Mesodermal cell (in vitro differentiated cells): ENCODE results near the gene GBGT1. TPM values are rescaled to one million over a fixed set of nuclear protein-coding genes. Genes with fewer than 3 reads are reported as not detected.
"Not testable (repeated sequence)": the region's sequence is repeated elsewhere in the genome, so short reads cannot be mapped to it uniquely, and the experiment has no call there.

Source experiments
- H3K27ac ChIP-seq: 2 replicates; pipeline ENCODE4 v1.7.0; 2013; ENCODE audit warnings: mild to moderate bottlenecking, low read depth, low read length, moderate library complexity; ENCODE audit not compliant: severe bottlenecking
- H3K36me3 ChIP-seq: 2 replicates; pipeline ENCODE4 v1.7.1; 2013; ENCODE audit warnings: mild to moderate bottlenecking, low read length, moderate library complexity; ENCODE audit not compliant: control insufficient read depth, insufficient read depth
- H3K4me1 ChIP-seq: one replicate; pipeline ENCODE4 v1.7.1; 2013; ENCODE audit warnings: mild to moderate bottlenecking, low read length; ENCODE audit not compliant: insufficient read depth, control insufficient read depth, poor library complexity, severe bottlenecking
- H3K4me3 ChIP-seq: 2 replicates; pipeline ENCODE4 v1.7.0; 2013; ENCODE audit warnings: low read length, control low read depth, mild to moderate bottlenecking; ENCODE audit not compliant: insufficient read depth, poor library complexity, severe bottlenecking; ENCODE audit errors: extremely low read depth
- H3K9me3 ChIP-seq: 2 replicates; pipeline ENCODE4 v1.7.1; 2013; ENCODE audit warnings: mild to moderate bottlenecking, low read length, moderate library complexity; ENCODE audit not compliant: control insufficient read depth
- WGBS, 2 experiments: methylation state at CpG; one replicate each; pipeline ENCODE4 v1.1.5; 2013; ENCODE audit warnings: missing lambda C conversion rate in 2 of 2; ENCODE audit not compliant: insufficient coverage in 2 of 2; 5-methylcytosine and 5-hydroxymethylcytosine counted together
- polyA plus RNA-seq, 2 experiments: library from polyadenylated mRNA; stranded (reverse); fragments of 50-300 nt; gene quantifications; one replicate each; pipeline ENCODE4 v1.2.3, GENCODE V29; 2013

The GBGT1 gene
- polyA plus RNA-seq (2013, experiment 1 of 2), result 16.3 TPM
- polyA plus RNA-seq (2013, experiment 2 of 2), result 10.2 TPM

GRCh38 chr9:133163504-133164172, at the start of gene GBGT1:
Gene GBGT1 (minus strand): TSS chr9:133163914. CDS start chr9:133162412, 1,502 bp downstream.
- Histone ChIP-seq H3K4me1 (peaks cover 17% of the 10 kb centered on the region), H3K9me3 (no peaks in the 10 kb centered on the region), H3K27ac (no peak within 1 kb of the TSS), H3K36me3 (peaks cover 21% of the 10 kb centered on the region), H3K4me3 (peak within 1 kb of the TSS; percentile 62)
- WGBS, 2 experiments, result 4 to 6% methylated on average over 40 to 51 of the region's 56 CpGs

- Histone ChIP-seq H3K36me3 (no peaks in the 10 kb centered on the region), H3K9me3 (no peaks in the 10 kb centered on the region), H3K4me3 (no peak overlapping the region), H3K27ac (no peak overlapping the region), H3K4me1 (peaks cover 4% of the 10 kb centered on the region)
- WGBS, 2 experiments, result 88 to 90% methylated on average over 5 of the region's 7 CpGs
Measured at GRCh38 chr9:133210609-133211008, 46.9 kb upstream of the GBGT1 start.

- no peak overlapping the region for H3K4me3 ChIP-seq
- no peak overlapping the region for H3K27ac ChIP-seq
- no peaks in the 10 kb centered on the region for H3K36me3 ChIP-seq
- H3K4me1 ChIP-seq, result peaks cover 4% of the 10 kb centered on the region
- 80 to 83% methylated on average over 3 to 6 of the region's 7 CpGs for WGBS, 2 experiments
- no peaks in the 10 kb centered on the region for H3K9me3 ChIP-seq
Measured at GRCh38 chr9:133210202-133210532, 46.5 kb upstream of the GBGT1 start.

GRCh38 chr9:133209327-133210201, 45.9 kb upstream of the GBGT1 start:
- H3K9me3 ChIP-seq, H3K4me1 ChIP-seq, H3K27ac ChIP-seq, H3K36me3 ChIP-seq, H3K4me3 ChIP-seq: not testable (repeated sequence)
- 90% methylated on average over 22 of the region's 29 CpGs for WGBS, 2 experiments

- not testable (repeated sequence) for H3K4me1 ChIP-seq, H3K36me3 ChIP-seq, H3K27ac ChIP-seq, H3K9me3 ChIP-seq, H3K4me3 ChIP-seq
- WGBS, 2 experiments, result no CpG with 5 or more reads among the region's 18 CpGs
Measured at GRCh38 chr9:133208880-133209300, 45.2 kb upstream of the GBGT1 start, which contains the start of gene OBP2B. Gene OBP2B (minus strand): TSS chr9:133209250. CDS start chr9:133209199, 51 bp downstream.

- not testable (repeated sequence) for H3K27ac ChIP-seq, H3K4me1 ChIP-seq, H3K4me3 ChIP-seq, H3K9me3 ChIP-seq, H3K36me3 ChIP-seq
- 78 to 85% methylated on average over 4 to 9 of the region's 16 CpGs for WGBS, 2 experiments
Measured at GRCh38 chr9:133208171-133208879, 44.6 kb upstream of the GBGT1 start.

- H3K9me3 ChIP-seq, result no peaks in the 10 kb centered on the region
- H3K36me3 ChIP-seq, result no peaks in the 10 kb centered on the region
- 83 to 87% methylated on average over 8 to 14 of the region's 16 CpGs for WGBS, 2 experiments
- H3K4me3 ChIP-seq, result no peak overlapping the region
- no peaks in the 10 kb centered on the region for H3K4me1 ChIP-seq
- no peak overlapping the region for H3K27ac ChIP-seq
Measured at GRCh38 chr9:133207540-133208170, 43.9 kb upstream of the GBGT1 start.

- no peak overlapping the region for H3K4me3 ChIP-seq
- H3K4me1 ChIP-seq, result no peaks in the 10 kb centered on the region
- no peak overlapping the region for H3K27ac ChIP-seq
- WGBS, 2 experiments, result 89 to 96% methylated on average over 10 to 13 of the region's 14 CpGs
- no peaks in the 10 kb centered on the region for H3K9me3 ChIP-seq
- H3K36me3 ChIP-seq, result no peaks in the 10 kb centered on the region
Measured at GRCh38 chr9:133207021-133207531, 43.4 kb upstream of the GBGT1 start.

- Histone ChIP-seq H3K36me3 (no peaks in the 10 kb centered on the region), H3K4me3 (no peak overlapping the region), H3K9me3 (no peaks in the 10 kb centered on the region), H3K27ac (no peak overlapping the region), H3K4me1 (no peaks in the 10 kb centered on the region)
- WGBS, 2 experiments, result 82 to 87% methylated on average over 22 to 35 of the region's 35 CpGs
Measured at GRCh38 chr9:133205996-133206931, 42.5 kb upstream of the GBGT1 start.
